Endothelial cell (in vitro differentiated cells): ENCODE measurements around the gene LST1. TPM values are rescaled to one million over a fixed set of nuclear protein-coding genes. Genes with fewer than 3 reads are reported as not detected.

Experiments used
- DNase-seq: peaks from one replicate; pipeline ENCODE4 v3.0.0; 2021; ENCODE audit warnings: low spot score
- H3K27ac Mint-ChIP-seq: one replicate; pipeline ENCODE4 v1.8.0; 2021; ENCODE audit warnings: mixed read lengths, inconsistent platforms; ENCODE audit not compliant: unreplicated experiment
- H3K27me3 Mint-ChIP-seq: one replicate; pipeline ENCODE4 v1.8.0; 2021; ENCODE audit warnings: mild to moderate bottlenecking, moderate library complexity, mixed read lengths, inconsistent platforms; ENCODE audit not compliant: unreplicated experiment
- H3K36me3 Mint-ChIP-seq: one replicate; pipeline ENCODE4 v1.8.0; 2021; ENCODE audit warnings: mild to moderate bottlenecking, low read depth, mixed read lengths, inconsistent platforms; ENCODE audit not compliant: unreplicated experiment
- H3K4me1 Mint-ChIP-seq: one replicate; pipeline ENCODE4 v1.8.0; 2021; ENCODE audit warnings: mild to moderate bottlenecking, mixed read lengths, inconsistent platforms; ENCODE audit not compliant: unreplicated experiment
- H3K4me3 Mint-ChIP-seq: one replicate; pipeline ENCODE4 v1.8.0; 2021; ENCODE audit warnings: mild to moderate bottlenecking, mixed read lengths, inconsistent platforms; ENCODE audit not compliant: unreplicated experiment
- H3K9me3 Mint-ChIP-seq: one replicate; pipeline ENCODE4 v1.8.0; 2021; ENCODE audit warnings: mixed read lengths, inconsistent platforms; ENCODE audit not compliant: unreplicated experiment
- CTCF ChIP-seq: fragments of 200-600 bp; sonication (generic); IDR thresholded peaks from one replicate; pipeline ENCODE4 v1.5.0; 2021; ENCODE audit warnings: antibody characterized with exemption; ENCODE audit not compliant: unreplicated experiment
- total RNA-seq: library from RNA; stranded (reverse); fragmentation: NEBNext Ultra II Directional; extraction: Animal tissue kit (Norgen Biotek cat#: 25700); gene quantifications from one replicate; pipeline ENCODE4 v1.2.1, GENCODE V29; 2021; ENCODE audit not compliant: unreplicated experiment

The LST1 gene
- total RNA-seq, 1 donor from 2014 or later: 1.7 TPM

- H3K4me3 Mint-ChIP-seq: no peak overlapping the region
- H3K27me3 Mint-ChIP-seq: peaks cover 5% of the 10 kb centered on the region
- no peaks in the 10 kb centered on the region for H3K9me3 Mint-ChIP-seq
- H3K36me3 Mint-ChIP-seq: no peaks in the 10 kb centered on the region
- no peak for DNase-seq
- H3K27ac Mint-ChIP-seq: no peak overlapping the region
- H3K4me1 Mint-ChIP-seq: peaks cover 14% of the 10 kb centered on the region
- no peak for TF ChIP-seq CTCF
Measured at GRCh38 chr6:31569861-31570536, 16.1 kb upstream of the LST1 start.

GRCh38 chr6:31572041-31572911, 13.8 kb upstream of the LST1 start, which contains the start of gene LTA:
Gene LTA, plus strand, starts transcription at chr6:31572289. Its CDS starts 454 bp downstream, at chr6:31572743.
- Mint-ChIP-seq H3K4me3 (no peak within 1 kb of the TSS), H3K4me1 (peaks cover 15% of the 10 kb centered on the region), H3K9me3 (no peaks in the 10 kb centered on the region), H3K27ac (peak within 1 kb of the TSS; percentile 13), H3K27me3 (peaks cover 9% of the 10 kb centered on the region), H3K36me3 (no peaks in the 10 kb centered on the region)
- no peak for TF ChIP-seq CTCF
- no peak for DNase-seq

GRCh38 chr6:31573239-31574105, 12.6 kb upstream of the LST1 start:
- no peak overlapping the region for H3K4me3 Mint-ChIP-seq
- no peaks in the 10 kb centered on the region for H3K36me3 Mint-ChIP-seq
- H3K27ac Mint-ChIP-seq: peak overlapping the region; percentile 42
- peaks cover 9% of the 10 kb centered on the region for H3K27me3 Mint-ChIP-seq
- H3K9me3 Mint-ChIP-seq: no peaks in the 10 kb centered on the region
- no peak for DNase-seq
- H3K4me1 Mint-ChIP-seq: peaks cover 13% of the 10 kb centered on the region
- no peak for TF ChIP-seq CTCF

DNA sequence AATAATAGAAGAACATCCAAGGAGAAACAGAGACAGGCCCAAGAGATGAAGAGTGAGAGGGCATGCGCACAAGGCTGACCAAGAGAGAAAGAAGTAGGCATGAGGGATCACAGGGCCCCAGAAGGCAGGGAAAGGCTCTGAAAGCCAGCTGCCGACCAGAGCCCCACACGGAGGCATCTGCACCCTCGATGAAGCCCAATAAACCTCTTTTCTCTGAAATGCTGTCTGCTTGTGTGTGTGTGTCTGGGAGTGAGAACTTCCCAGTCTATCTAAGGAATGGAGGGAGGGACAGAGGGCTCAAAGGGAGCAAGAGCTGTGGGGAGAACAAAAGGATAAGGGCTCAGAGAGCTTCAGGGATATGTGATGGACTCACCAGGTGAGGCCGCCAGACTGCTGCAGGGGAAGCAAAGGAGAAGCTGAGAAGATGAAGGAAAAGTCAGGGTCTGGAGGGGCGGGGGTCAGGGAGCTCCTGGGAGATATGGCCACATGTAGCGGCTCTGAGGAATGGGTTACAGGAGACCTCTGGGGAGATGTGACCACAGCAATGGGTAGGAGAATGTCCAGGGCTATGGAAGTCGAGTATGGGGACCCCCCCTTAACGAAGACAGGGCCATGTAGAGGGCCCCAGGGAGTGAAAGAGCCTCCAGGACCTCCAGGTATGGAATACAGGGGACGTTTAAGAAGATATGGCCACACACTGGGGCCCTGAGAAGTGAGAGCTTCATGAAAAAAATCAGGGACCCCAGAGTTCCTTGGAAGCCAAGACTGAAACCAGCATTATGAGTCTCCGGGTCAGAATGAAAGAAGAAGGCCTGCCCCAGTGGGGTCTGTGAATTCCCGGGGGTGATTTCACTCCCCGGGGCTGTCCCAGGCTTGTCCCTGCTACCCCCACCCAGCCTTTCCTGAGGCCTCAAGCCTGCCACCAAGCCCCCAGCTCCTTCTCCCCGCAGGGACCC, 11.7 kb upstream of the LST1 start:
- H3K36me3 Mint-ChIP-seq: no peaks in the 10 kb centered on the region
- H3K4me1 Mint-ChIP-seq: peaks cover 13% of the 10 kb centered on the region
- H3K27ac Mint-ChIP-seq: no peak overlapping the region
- no peak for TF ChIP-seq CTCF
- DNase-seq: no peak
- peaks cover 8% of the 10 kb centered on the region for H3K27me3 Mint-ChIP-seq
- no peak overlapping the region for H3K4me3 Mint-ChIP-seq
- no peaks in the 10 kb centered on the region for H3K9me3 Mint-ChIP-seq
